Activated T-cell treated with anti-CD3 and anti-CD28 coated beads, Interleukin-2, amount 50 U/mL, for 4 hours (primary cell): ENCODE results near the gene LRRN4CL. TPM values are rescaled to one million over a fixed set of nuclear protein-coding genes. Genes with fewer than 3 reads are reported as not detected.
"Not testable (repeated sequence)": the region's sequence is repeated elsewhere in the genome, so short reads cannot be mapped to it uniquely, and the experiment has no call there.

ENCODE experiments used
- ATAC-seq, 2 donors: fragments of 200-7000 bp; cut with Tn5 transposase; one replicate each; pipeline ENCODE4 v1.10.0; 2021
- DNase-seq: peaks from one replicate; pipeline ENCODE4 v3.0.0-alpha.2; 2020
- H3K27me3 Mint-ChIP-seq: one replicate; pipeline ENCODE4 v1.8.0; 2021; ENCODE audit warnings: low read depth, mixed read lengths
- H3K36me3 Mint-ChIP-seq: one replicate; pipeline ENCODE4 v1.8.0; 2022; ENCODE audit warnings: mixed read lengths; ENCODE audit not compliant: insufficient read depth
- H3K4me1 Mint-ChIP-seq: one replicate; pipeline ENCODE4 v1.8.0; 2021; ENCODE audit warnings: low read depth, mixed read lengths
- H3K4me3 Mint-ChIP-seq: one replicate; pipeline ENCODE4 v1.8.0; 2021; ENCODE audit warnings: mild to moderate bottlenecking, moderate library complexity, mixed read lengths
- H3K9me3 Mint-ChIP-seq: one replicate; pipeline ENCODE4 v1.8.0; 2021; ENCODE audit warnings: mixed read lengths
- total RNA-seq, 3 donors: library from RNA; stranded (reverse); gene quantifications; one replicate each; pipeline ENCODE4 v1.2.1, GENCODE V29; 2021

The LRRN4CL gene
- total RNA-seq, 3 donors from 2014 or later = 0.21 to 0.33 (median 0.30) TPM

DNA sequence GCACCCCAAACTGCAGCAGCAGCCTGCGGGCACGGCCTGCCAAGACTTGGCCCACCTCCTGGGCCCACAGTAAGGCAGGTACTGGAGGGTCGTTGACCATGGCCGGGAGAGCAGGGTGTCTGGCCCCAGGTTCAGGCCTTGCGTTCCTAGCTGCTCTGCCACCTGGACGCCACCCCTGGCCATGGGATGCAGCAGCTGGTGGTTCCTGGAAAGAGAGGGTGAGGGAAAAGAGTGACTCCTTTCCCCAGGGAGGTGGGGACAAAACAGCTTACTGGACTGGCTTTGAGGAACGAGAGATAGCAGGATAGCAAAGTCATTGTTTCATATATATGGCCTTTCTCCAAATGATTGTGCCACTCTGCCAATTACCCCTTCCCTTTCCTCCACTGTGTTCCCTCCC is 16.1 kb upstream of the LRRN4CL start:
- peaks cover 11% of the 10 kb centered on the region for H3K36me3 Mint-ChIP-seq
- no peaks in the 10 kb centered on the region for H3K9me3 Mint-ChIP-seq
- no peak for ATAC-seq
- DNase-seq = no peak
- H3K4me1 Mint-ChIP-seq = peaks cover 45% of the 10 kb centered on the region
- H3K27me3 Mint-ChIP-seq = no peaks in the 10 kb centered on the region
- peak overlapping the region; percentile 90 for H3K4me3 Mint-ChIP-seq

DNA sequence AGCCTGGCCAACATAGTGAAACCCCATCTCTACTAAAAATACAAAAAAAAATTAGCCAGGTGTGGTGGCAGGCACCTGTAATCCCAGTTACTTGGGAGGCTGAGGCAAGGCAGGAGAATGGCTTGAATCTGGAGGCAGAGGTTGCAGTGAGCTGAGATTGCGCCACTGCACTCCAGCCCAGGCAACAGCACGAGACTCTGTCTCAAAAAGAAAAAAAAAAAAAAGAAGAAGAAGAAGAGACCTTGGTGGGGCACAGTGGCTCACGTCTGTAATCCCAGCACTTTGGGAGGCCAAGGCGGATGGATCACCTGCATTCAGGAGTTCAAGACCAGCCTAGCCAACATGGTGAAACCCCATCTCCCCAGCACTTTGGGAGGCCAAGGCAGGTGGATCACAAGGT is 14.6 kb upstream of the LRRN4CL start:
- H3K4me1 Mint-ChIP-seq = peaks cover 32% of the 10 kb centered on the region
- not testable (repeated sequence) for H3K4me3 Mint-ChIP-seq, H3K36me3 Mint-ChIP-seq, DNase-seq, H3K27me3 Mint-ChIP-seq, H3K9me3 Mint-ChIP-seq, ATAC-seq

DNA sequence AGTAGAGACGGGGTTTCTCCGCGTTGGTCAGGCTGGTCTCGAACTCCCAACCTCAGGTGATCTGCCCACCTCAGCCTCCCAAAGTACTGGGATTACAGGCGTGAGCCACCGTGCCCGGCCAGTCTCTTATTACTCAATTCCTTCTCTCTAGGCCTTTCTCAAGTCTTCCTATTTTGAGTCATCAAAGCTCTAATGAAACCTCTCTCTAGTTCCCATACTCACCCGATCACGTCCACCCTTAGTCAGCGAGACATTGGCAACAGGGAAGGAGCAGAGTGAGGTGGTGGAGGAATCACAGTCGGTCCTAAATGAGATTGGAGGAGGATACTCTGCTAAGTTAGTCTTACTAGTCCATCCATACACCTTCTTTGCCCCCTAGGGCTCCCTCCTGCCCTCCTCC is 12.9 kb upstream of the LRRN4CL start:
- DNase-seq (no peak), ATAC-seq (no peak)
- H3K4me1 Mint-ChIP-seq = peaks cover 20% of the 10 kb centered on the region
- no peaks in the 10 kb centered on the region for H3K27me3 Mint-ChIP-seq
- H3K9me3 Mint-ChIP-seq = no peaks in the 10 kb centered on the region
- H3K36me3 Mint-ChIP-seq = peaks cover 5% of the 10 kb centered on the region
- H3K4me3 Mint-ChIP-seq = no peak overlapping the region

DNA sequence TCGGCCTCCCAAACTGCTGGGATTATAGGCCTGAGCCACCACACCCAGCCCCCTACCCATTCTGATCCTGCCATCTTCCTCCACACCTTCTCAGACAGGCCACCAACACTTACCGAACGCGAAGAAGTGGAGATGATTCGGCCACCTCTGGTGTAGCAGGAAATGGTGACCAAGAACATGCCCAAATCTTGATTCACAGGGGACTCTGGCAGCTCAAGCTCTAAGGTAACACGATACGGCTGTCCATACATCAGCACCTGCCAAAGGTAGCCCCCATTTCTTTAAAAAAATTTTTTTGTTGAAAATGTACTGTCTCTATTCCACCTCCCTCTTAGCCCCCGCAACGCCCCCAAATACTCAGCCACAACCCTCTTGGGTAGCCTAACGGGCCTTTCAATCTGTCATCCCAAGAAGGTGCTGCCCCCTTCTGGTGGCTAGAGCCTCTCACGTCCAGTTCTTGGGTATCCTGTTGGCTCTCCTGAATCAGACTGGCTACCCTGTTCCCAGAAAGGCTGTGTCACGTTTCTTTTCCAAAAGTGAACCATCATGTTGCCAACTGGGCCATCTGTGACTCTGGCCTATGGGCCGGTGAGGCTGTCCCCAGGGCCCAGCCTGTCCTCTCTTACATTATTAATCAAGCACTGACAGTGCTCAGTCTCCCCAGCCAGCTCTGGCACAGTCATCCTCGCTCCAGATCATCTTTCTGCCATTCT is 5.3 kb upstream of the LRRN4CL start:
- ATAC-seq = peak; percentile 93 to 96
- peaks cover 20% of the 10 kb centered on the region for H3K36me3 Mint-ChIP-seq
- peaks cover 6% of the 10 kb centered on the region for H3K4me1 Mint-ChIP-seq
- peak; percentile 75 for DNase-seq
- no peak overlapping the region for H3K4me3 Mint-ChIP-seq
- H3K27me3 Mint-ChIP-seq = no peaks in the 10 kb centered on the region
- H3K9me3 Mint-ChIP-seq = no peaks in the 10 kb centered on the region

DNA sequence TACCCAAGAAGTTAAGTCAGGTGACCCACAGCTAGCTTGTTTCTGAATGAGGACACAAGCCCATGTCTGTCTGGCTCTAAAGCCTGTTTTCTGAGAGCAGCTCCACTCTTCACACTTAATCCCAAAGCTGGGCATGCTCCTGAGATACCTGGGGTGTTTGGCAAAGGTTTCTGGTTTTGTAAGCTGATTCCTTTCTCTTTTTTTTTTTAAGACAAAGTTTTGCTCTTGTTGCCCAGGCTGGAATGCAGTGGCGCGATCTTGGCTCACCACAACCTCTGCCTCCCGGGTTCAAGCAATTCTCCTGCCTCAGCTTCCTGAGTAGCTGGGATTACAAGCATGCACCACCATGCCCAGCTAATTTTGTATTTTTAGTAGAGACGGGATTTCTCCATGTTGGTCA is 4.3 kb upstream of the LRRN4CL start:
- H3K9me3 Mint-ChIP-seq, H3K27me3 Mint-ChIP-seq, H3K4me3 Mint-ChIP-seq, DNase-seq, ATAC-seq, H3K4me1 Mint-ChIP-seq: not testable (repeated sequence)
- peaks cover 20% of the 10 kb centered on the region for H3K36me3 Mint-ChIP-seq

DNA sequence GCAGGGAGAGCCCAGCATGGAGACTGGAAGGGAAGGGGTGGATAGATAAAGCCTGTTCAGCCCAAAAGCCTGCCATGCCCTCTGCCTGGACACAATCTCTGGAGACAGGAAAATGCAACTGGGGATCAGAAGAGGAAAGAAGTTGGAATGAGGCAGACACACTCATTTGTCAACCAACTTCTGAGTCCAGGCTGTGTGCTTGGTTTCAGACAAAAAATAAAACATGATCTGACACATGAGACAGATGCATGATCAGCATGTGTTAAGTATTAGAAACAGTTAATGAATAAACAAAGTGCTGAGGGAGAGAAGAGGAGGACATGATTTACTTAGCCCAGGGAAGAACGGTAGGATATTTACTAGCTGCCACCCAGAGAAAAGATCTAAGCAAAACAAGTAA is 839 bp downstream of the LRRN4CL start:
- ATAC-seq = no peak
- peaks cover 16% of the 10 kb centered on the region for H3K36me3 Mint-ChIP-seq
- DNase-seq = no peak
- H3K27me3 Mint-ChIP-seq = peaks cover 4% of the 10 kb centered on the region
- H3K4me1 Mint-ChIP-seq = no peaks in the 10 kb centered on the region
- H3K9me3 Mint-ChIP-seq = no peaks in the 10 kb centered on the region
- H3K4me3 Mint-ChIP-seq = no peak overlapping the region

DNA sequence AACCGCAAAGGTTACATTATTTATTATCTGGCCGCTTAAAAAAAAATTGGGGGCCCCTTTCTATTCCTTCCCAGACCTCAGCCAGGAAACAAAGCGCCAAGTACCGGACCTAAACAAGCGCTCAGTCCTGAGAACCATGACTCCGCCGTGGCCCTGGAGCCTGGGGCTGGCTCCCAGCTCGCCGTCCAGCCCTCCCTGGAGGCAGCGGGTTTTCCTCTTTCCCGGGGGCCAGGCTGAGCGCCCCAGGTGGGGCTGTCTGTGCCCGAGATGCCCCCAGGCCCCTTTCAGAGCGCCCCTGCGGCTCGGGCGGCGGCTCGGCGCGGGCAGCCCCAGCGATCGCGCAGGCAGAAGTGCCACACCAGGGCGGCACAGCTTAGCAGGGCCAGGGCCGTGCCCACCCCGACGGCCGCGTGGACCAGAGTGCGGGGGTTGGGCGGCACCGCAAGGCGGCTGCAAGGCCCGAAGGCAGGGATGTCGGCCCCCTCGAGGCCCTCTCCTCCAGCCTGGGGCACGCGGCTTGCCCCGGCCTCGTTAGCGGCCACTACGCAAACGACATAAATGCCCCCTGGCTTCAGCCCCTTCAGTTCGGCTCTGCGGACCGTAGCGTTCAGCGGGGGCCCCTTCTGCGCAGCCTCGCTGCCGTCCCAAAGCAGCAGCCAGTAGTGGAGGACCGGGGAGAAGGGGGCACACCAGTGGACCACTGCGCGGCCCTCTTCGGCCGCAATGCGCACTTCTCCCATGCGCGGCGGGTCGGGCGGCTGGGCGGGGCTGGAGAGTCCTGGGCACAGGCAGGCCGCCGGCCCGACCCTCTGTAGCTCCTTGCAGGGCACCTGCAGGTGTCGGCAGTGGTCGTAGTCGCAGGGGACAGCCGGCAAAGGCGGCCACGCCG is 1.6 kb downstream of the LRRN4CL start:
- Mint-ChIP-seq H3K9me3 (no peaks in the 10 kb centered on the region), H3K27me3 (peaks cover 4% of the 10 kb centered on the region), H3K4me3 (no peak overlapping the region), H3K36me3 (peaks cover 14% of the 10 kb centered on the region), H3K4me1 (no peaks in the 10 kb centered on the region)
- DNase-seq (no peak), ATAC-seq (peak in 1 of 2 donors; percentile 37)

DNA sequence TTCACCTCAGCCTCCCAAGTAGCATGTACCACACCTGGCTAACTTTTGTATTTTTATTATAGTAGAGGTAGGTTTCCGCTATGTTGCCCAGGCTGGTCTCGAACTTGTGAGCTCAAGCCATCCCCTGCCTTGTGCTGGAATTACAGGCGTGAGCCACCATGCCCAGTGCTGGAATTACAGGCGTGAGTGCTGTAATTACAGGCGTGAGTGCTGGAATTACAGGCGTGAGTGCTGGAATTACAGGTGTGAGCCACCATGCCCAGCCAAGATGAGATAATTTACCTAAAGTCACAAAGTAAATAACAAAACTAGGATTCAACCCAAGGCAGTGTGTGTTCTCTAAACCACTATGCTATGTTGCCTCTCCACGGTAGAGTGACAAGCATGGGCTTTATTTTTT is 6.8 kb downstream of the LRRN4CL start:
- Mint-ChIP-seq H3K9me3 (no peaks in the 10 kb centered on the region), H3K27me3 (no peaks in the 10 kb centered on the region), H3K36me3 (peaks cover 8% of the 10 kb centered on the region), H3K4me1 (peaks cover 17% of the 10 kb centered on the region), H3K4me3 (no peak overlapping the region)
- ATAC-seq = no peak
- DNase-seq = no peak

DNA sequence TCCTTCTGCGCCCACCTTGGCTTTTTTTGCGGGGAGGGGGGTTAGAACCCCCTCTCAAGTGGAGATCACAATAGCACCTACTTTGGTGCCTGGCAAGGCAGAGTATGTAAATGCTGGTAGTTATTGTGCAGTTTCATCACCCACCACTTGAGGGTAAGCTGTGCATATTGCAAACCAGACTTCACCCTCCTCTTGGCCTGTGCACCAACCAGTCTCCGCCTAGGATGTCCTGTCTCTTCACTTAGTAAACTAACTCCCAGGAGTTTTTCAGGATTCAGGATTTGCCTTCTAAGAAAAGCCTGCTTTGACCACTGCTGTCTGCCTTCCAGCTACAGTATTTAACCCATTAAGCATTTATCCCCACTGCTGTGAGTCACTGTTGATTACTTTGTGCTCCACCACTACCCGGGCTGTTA is 8.5 kb downstream of the LRRN4CL start:
- peak; percentile 64 to 70 for ATAC-seq
- H3K4me1 Mint-ChIP-seq = peaks cover 25% of the 10 kb centered on the region

DNA sequence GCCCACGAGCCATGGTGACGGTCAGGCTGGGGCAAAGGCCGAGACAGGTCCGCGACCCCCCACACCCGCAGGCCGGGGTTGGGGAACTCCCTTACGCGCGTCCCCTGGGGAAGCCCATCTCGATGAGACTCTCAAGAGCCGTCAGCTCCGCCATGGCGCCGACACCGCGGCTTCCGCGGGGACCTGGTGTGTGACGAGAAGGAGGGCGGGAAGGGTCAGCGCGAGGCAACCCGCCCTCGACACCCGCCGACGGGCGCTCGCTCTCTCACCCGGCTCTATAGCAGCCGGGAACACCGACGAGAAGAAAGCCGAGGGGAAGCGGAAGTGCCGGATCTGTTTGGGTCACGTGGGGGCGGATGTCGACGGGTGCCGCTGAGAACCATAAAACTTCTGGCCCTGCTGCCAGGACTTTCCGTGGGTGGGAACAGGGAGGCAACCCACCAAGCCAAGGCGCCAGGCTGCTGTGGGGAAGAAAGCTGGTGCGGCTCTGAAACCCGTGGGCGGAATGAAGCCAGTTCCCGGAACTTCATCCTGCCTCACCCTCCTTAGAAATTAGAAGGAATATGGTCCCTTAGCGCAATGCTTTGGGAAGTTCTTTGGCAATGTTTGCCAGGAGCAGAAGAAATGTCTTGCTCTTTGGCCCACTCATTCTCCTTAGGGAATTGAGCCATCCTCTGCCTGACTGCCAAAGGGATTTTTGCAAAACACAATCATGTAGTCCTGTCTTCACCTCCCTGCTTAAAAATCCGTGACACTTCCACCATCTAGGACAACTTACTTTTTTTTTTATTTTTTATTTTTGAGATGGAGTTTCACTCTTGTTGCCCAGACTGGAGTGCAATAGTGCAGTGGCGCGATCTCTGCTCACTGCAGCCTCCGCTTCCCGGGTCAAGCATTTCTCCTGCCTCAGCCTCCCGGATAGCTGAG is 10.3 kb downstream of the LRRN4CL start, which contains the start of gene UBXN1:
UBXN1 (minus strand) TSS at position 304 of the 927 bp plus-strand sequence; CDS start at position 154, 150 bp downstream.
- Mint-ChIP-seq H3K36me3 (peaks cover 13% of the 10 kb centered on the region), H3K9me3 (no peaks in the 10 kb centered on the region), H3K27me3 (no peaks in the 10 kb centered on the region), H3K4me1 (peaks cover 26% of the 10 kb centered on the region), H3K4me3 (peak within 1 kb of the TSS; percentile 90)
- ATAC-seq (peak; percentile 86 to 90), DNase-seq (peak; percentile 78)

More for the DNA sequence above, 8.5 kb downstream of the LRRN4CL start:
- H3K27me3 Mint-ChIP-seq = no peaks in the 10 kb centered on the region
- no peak for DNase-seq
- peaks cover 11% of the 10 kb centered on the region for H3K36me3 Mint-ChIP-seq
- H3K9me3 Mint-ChIP-seq = no peaks in the 10 kb centered on the region
- peak overlapping the region; percentile 64 for H3K4me3 Mint-ChIP-seq

DNA sequence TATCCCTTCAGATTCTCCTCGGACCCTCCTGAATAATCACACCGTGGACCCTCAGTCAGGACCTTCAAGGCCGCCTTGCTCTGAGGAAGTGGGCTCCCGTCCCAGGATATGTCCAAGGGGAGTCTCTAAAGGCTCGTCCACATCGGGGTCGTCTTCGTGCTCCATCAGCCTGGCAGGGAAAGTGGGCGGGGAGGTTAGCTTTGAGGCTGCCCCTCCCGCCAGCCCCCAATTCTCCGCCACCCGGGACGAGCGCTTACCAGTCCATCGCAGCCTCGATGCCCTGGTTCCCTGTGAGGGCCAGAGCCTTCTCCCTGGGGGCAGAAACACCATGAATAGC is 10.9 kb downstream of the LRRN4CL start:
- peak overlapping the region; percentile 90 for H3K4me3 Mint-ChIP-seq
- DNase-seq (no peak), ATAC-seq (no peak)
- no peaks in the 10 kb centered on the region for H3K27me3 Mint-ChIP-seq
- no peaks in the 10 kb centered on the region for H3K9me3 Mint-ChIP-seq
- peaks cover 26% of the 10 kb centered on the region for H3K4me1 Mint-ChIP-seq
- H3K36me3 Mint-ChIP-seq = peaks cover 13% of the 10 kb centered on the region

DNA sequence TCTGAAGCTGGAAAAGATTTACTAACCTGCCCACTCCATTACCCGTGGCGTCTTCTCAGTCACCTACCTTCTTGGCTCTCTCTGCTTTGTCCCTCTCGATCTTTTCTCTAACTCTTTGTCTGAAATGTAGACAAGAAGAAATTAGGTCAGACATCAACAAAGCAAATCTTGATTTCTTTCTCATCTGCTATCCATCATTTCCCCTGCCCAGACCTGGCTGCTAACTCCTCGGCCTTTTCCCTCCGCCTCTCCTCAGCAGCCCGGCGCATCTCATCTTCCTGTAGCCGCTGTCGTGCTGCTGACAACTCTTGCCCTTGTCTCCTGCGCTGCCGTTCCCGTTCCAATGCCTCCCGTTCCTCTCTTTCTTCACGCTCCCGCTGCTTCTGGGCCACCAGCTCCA is 11.6 kb downstream of the LRRN4CL start:
- ATAC-seq = no peak
- H3K9me3 Mint-ChIP-seq = no peaks in the 10 kb centered on the region
- H3K27me3 Mint-ChIP-seq = no peaks in the 10 kb centered on the region
- H3K4me3 Mint-ChIP-seq = peak overlapping the region; percentile 90
- peaks cover 29% of the 10 kb centered on the region for H3K4me1 Mint-ChIP-seq
- H3K36me3 Mint-ChIP-seq = peaks cover 13% of the 10 kb centered on the region
- no peak for DNase-seq

DNA sequence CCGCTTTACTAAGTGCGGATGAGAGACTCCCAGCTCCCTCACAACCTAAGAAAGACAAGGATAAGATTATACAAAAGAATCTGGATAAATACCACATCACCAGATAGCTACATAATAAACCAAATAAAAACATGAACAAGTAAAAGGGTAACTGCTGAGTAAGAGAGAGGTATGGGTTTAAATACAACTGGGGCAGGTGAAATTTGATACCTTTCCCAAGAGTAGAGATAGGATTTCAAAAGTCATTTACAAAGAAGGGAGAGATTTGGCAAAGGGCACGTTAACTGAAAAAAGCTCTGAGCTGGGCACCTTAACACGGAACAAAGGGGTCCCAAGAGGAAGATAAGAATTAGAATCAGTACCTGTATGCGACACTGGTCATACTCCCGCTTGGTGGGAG is 12.2 kb downstream of the LRRN4CL start:
- ATAC-seq (no peak), DNase-seq (no peak)
- no peaks in the 10 kb centered on the region for H3K27me3 Mint-ChIP-seq
- peak overlapping the region; percentile 90 for H3K4me3 Mint-ChIP-seq
- H3K36me3 Mint-ChIP-seq = peaks cover 13% of the 10 kb centered on the region
- no peaks in the 10 kb centered on the region for H3K9me3 Mint-ChIP-seq
- H3K4me1 Mint-ChIP-seq = peaks cover 33% of the 10 kb centered on the region

DNA sequence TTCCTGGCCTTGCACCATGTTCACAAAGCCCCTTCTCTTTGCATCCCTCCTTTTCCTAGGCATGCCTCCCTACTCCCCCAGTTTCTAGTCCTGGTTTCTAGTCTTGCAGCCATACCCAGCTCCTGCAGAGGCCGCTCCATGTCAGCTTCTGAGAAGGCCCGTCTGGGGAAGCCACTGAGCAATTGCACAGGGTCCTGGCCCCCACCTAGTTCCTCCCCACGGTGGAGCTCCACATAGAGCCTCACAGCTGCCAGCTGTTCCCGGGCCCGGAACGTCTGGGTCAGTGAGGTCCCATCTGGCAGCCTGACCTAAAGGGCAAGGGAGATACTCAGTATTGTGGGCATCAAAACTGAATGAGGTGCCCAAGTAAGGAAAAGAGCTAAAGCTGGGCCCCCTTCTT is 12.6 kb downstream of the LRRN4CL start:
- ATAC-seq (no peak), DNase-seq (no peak)
- Mint-ChIP-seq H3K27me3 (no peaks in the 10 kb centered on the region), H3K4me3 (peak overlapping the region; percentile 90), H3K36me3 (peaks cover 13% of the 10 kb centered on the region), H3K9me3 (no peaks in the 10 kb centered on the region), H3K4me1 (peaks cover 35% of the 10 kb centered on the region)
